NCI-H2081 treated with DMSO at 0.1 percent for 48 hours (cell line): ENCODE measurements around the gene CEMP1.
A peak's percentile ranks its signal among the peaks of the same experiment; 100 is the strongest.
"Not testable (repeated sequence)": the region's sequence is repeated elsewhere in the genome, so short reads cannot be mapped to it uniquely, and the experiment has no call there.

ENCODE experiments used
- DNase-seq: peaks from one replicate; lab custom pipeline; 2025; lab: John Stamatoyannopoulos, UW

CEMP1 gene

GRCh38 chr16:2531371-2531695, at the start of gene CEMP1:
Gene CEMP1 (minus strand): TSS chr16:2531408. CDS start chr16:2531073, 335 bp downstream.
- DNase-seq, result no peak

- DNase-seq, result not testable (repeated sequence)
Observed at GRCh38 chr16:2580818-2581217, 49.6 kb upstream of the CEMP1 start.

GRCh38 chr16:2580143-2580542, 48.9 kb upstream of the CEMP1 start:
- not testable (repeated sequence) for DNase-seq

- DNase-seq, result not testable (repeated sequence)
Observed at GRCh38 chr16:2578905-2579304, 47.7 kb upstream of the CEMP1 start.

- DNase-seq, result not testable (repeated sequence)
Observed at GRCh38 chr16:2577044-2577443, 45.8 kb upstream of the CEMP1 start.

- DNase-seq, result not testable (repeated sequence)
Observed at GRCh38 chr16:2575839-2576238, 44.6 kb upstream of the CEMP1 start.

GRCh38 chr16:2572704-2573103, 41.5 kb upstream of the CEMP1 start:
- DNase-seq, result not testable (repeated sequence)

- DNase-seq, result not testable (repeated sequence)
Observed at GRCh38 chr16:2568573-2568972, 37.4 kb upstream of the CEMP1 start.

- not testable (repeated sequence) for DNase-seq
Observed at GRCh38 chr16:2567506-2567905, 36.3 kb upstream of the CEMP1 start.

GRCh38 chr16:2560798-2561133, 29.6 kb upstream of the CEMP1 start:
- DNase-seq, result not testable (repeated sequence)

GRCh38 chr16:2560131-2560797, 29.1 kb upstream of the CEMP1 start:
- DNase-seq, result not testable (repeated sequence)

- DNase-seq, result not testable (repeated sequence)
Observed at GRCh38 chr16:2557150-2557549, 25.9 kb upstream of the CEMP1 start.

- not testable (repeated sequence) for DNase-seq
Observed at GRCh38 chr16:2554709-2555425, 23.7 kb upstream of the CEMP1 start.

- DNase-seq, result not testable (repeated sequence)
Observed at GRCh38 chr16:2551420-2551889, 20.2 kb upstream of the CEMP1 start.

GRCh38 chr16:2550283-2550878, 19.2 kb upstream of the CEMP1 start:
- DNase-seq, result not testable (repeated sequence)

- not testable (repeated sequence) for DNase-seq
Observed at GRCh38 chr16:2543771-2544170, 12.6 kb upstream of the CEMP1 start.

- not testable (repeated sequence) for DNase-seq
Observed at GRCh38 chr16:2541409-2541808, 10.2 kb upstream of the CEMP1 start.

GRCh38 chr16:2540912-2541311, 9.7 kb upstream of the CEMP1 start:
- not testable (repeated sequence) for DNase-seq

GRCh38 chr16:2539845-2540458, 8.7 kb upstream of the CEMP1 start:
- not testable (repeated sequence) for DNase-seq

- not testable (repeated sequence) for DNase-seq
Observed at GRCh38 chr16:2539192-2539844, 8.1 kb upstream of the CEMP1 start.

- DNase-seq, result peak; percentile 53
Observed at GRCh38 chr16:2537451-2538379, 6.5 kb upstream of the CEMP1 start, which contains the start of gene PDPK1. Gene PDPK1 (plus strand): TSS chr16:2538021. CDS start chr16:2538113, 92 bp downstream.
